Ramos (cell line): ENCODE results near the gene LTV1.
"Not testable (repeated sequence)": the region's sequence is repeated elsewhere in the genome, so short reads cannot be mapped to it uniquely, and the experiment has no call there.

Experiments used
- in situ Hi-C: fragments of 300-500 bp; cut with MboI; formaldehyde crosslinking; loops from one replicate; pipeline ENCODE4 v1.14.3; 2022; ENCODE audit warnings: low sequenced_read_pairs; ENCODE audit not compliant: unreplicated experiment

Gene LTV1

DNA sequence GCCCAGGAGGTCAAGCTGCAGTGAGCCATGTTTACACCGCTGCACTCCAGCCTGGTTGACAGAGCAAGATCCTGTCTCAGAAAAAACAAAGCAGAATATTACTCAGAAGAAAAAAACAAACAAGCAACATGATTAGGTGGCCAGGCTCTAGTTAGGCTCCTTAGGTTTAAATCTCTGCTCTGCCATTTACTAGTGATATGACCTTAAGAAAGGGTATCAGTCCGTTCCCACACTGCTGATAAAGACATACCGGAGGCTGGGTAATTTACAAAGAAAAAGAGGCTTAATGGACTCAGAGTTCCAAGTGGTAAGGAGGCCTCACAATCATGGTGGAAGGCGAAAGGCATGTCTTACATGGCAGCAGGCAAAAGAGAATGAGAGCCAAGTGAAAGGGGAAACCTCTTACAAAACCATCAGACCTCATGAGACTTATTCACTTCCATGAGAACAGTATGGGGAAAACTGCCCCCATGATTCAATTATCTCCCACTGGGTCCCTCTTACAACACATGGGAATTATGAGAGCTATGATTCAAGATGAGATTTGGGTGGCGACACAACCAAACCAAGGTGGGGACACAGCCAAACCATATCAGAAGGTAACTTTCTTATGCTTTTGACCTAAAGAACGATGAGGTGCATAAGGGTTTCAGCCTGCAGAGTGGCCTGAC is 2.4 kb upstream of the LTV1 start:
- in situ Hi-C loops, result no loop called here

GRCh38 chr6:143842461-143842901 is 657 bp upstream of the LTV1 start:
- in situ Hi-C loops, result no loop called here

DNA sequence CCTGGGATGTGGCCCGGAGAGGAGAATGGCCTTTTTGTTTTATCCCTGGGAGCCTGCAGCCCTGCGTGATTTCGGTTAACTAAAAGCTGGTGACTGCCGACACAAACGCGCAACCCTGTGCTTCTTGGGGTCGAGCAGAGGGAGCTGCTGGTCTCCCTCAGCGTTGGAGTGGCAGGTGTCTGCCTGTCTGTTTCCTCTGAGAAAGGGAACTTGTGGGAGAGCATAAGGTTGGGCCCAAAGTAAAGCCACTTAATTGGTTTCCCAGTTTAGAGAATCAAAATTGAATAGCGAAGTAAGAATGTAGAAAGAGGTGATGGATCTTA is 500 bp downstream of the LTV1 start:
- in situ Hi-C loops, result no loop called here

DNA sequence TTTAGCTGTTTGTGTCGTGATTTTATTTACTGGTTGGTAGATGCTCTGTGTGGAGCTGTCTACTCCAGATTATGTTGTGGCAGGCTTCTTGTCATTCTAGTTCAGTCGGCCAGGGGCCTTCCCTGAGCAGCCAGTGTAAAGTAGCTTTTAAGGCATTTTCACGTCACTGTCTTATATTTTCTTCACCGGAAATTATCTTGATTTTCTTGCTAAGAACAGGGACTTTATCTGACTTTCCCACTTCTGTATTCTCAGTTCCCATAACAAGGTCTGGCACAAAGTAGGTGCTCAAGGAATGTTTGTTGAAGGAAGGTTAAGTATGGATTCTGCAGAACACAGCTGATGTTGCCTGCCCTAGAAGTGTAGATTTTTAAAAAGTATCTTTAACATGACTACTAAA is 868 bp downstream of the LTV1 start:
- in situ Hi-C loops, result no loop called here

- in situ Hi-C loops, result no loop called here
These were observed 1.9 kb downstream of the LTV1 start for GRCh38 chr6:143845033-143845432.

DNA sequence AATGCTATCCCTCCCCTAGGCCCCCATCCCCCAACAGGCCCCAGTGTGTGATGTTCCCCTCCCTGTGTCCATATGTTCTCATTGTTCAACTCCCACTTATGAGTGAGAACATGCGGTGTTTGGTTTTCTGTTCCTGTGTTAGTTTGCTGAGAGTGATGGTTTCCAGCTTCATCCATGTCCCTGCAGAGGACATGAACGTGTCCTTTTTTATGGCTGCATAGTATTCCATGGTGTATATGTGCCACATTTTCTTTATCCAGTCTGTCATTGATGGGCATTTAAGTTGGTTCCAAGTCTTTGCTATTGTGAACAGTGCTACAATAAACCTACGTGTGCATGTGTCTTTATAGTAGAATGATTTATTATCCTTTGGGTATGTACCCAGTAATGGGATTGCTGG is 8.6 kb downstream of the LTV1 start:
- in situ Hi-C loops, result not testable (repeated sequence)

DNA sequence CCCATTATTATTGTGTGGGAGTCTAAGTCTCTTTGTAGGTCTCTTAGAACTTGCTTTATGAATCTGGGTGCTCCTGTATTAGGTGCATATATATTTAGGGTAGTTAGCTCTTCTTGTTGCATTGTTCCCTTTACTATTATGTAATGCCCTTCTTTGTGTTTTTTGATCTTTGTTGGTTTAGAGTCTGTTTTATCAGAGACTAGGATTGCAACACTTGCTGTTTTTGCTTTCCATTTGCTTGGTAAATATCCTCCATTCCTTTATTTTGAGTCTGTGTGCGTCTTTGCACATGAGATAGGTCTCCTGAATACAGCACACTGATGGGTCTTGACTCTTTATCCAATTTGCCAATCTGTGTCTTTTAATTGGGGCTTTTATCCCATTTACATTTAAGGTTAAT is 11.9 kb downstream of the LTV1 start:
- in situ Hi-C loops, result not testable (repeated sequence)

DNA sequence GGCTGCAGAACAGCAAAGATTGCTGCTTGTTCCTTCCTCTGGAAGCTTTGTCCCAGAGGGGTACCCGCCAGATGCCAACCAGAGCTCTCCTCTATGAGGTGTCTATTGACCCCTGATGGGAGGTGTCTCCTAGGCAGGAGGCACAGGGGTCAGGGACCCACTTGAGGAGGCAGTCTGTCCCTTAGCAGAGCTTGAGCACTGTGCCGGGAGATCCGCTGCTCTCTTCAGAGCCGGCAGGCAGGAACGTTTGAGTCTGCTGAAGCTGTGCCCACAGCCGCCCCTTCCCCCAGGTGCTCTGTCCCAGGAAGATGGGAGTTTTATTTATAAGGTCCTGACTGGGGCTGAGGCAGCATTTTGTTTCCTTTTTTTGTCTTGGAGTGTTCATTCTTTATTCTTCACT is 13.6 kb downstream of the LTV1 start:
- in situ Hi-C loops, result not testable (repeated sequence)

GRCh38 chr6:143857651-143858050 is 14.5 kb downstream of the LTV1 start:
- in situ Hi-C loops, result no loop called here

DNA sequence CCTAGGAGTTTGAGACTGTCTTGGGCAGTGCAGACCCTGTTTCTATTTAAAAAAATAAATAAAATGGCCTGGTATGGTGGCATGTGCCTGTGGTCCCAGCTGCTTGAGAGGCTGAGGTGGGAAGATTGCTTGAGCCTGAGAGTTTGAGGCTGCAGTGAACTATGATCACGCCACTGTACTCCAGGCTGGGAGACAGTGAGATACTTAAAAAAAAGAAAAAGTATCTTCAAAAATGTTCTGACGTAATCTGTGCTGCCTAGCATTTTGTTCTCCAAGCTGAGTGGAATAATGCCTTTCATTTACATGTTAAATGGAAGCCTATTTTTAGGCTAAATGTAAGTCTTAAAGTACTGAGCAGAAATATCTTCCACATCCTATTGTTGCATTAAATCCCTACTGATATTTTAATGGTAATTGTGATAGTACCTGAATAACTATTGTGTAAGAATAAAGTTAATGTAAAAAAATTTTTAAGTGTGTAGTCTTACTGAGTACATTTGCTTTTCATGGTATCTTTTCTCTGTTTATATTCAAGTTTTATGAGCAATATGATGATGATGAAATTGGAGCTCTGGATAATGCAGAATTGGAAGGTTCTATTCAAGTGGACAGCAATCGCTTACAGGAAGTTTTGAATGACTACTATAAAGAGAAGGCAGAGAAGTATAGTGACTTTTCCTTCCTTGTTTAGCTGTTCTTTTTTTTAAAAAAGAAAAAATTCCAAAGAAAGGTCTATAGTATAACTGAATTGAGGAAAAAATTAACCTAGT is 16.9 kb downstream of the LTV1 start:
- in situ Hi-C loops, result no loop called here

- in situ Hi-C loops, result no loop called here
These were observed 20.6 kb downstream of the LTV1 start for GRCh38 chr6:143863771-143864170.

- in situ Hi-C loops, result no loop called here
These were observed 21.1 kb downstream of the LTV1 start, which contains the start of gene ZC2HC1B for GRCh38 chr6:143864234-143864633. Gene ZC2HC1B (plus strand): TSS chr6:143864474. CDS start chr6:143864540, 66 bp downstream.

GRCh38 chr6:143867236-143867635 is 24.1 kb downstream of the LTV1 start:
- in situ Hi-C loops, result no loop called here

DNA sequence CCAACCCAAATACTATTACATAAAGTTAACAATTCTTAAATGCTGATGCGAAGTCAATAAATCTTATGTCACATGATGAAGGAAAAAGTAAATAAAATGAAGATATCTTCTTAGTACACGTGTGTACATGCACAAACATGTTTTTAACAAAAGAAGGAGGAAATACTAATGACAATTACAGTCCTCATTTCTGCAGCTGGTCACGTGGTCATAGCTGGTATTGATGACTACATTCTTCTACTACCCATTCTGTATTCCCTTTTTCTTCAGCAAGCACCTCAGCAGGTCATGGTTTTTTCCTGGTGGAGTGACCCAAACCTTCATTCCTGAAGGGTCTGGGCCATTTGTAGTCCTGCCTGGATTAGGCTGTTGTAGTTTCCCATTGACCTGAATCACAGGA is 25.7 kb downstream of the LTV1 start:
- in situ Hi-C loops, result not testable (repeated sequence)

DNA sequence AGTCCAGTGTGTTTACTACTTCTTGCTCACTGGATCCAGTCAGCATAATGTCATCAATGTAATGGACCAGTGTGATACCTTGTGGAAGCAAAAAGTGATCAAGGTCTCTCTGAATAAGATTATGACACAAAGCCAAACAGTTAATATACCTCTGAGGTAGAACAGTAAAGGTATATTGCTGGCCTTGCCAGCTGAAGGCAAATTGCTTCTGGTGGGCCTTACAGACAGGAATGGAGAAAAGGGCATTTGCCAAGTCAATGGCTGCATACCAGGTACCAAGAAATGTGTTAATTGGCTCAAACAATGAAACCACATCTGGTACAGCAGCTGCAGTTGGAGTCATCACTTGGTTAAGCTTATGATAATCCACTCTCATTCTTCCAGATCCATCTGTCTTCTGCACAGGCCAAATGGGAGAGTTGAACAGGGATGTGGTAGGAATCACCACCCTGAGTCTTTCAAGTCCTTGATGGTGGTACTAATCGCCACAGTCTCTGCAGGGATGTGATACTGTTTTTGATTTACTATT is 28.1 kb downstream of the LTV1 start:
- in situ Hi-C loops, result not testable (repeated sequence)

DNA sequence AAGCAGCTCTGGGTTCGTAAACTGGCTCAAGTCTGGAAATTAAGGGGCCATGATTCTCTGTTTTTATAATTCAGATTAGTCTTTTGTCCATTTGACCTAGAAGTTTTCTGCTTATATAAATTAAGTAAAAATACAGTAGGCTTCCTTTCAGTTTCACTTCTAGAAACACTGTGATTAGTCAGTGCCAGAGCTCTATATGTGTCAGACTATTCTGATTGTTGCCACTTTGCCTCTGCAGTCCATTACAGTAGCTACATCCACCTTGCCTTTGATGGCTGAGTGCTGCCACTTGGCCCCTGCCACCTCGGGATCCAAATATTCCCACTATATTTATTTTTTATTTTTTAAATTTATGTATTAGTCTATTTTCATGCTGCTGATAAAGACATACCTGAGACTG is 29.1 kb downstream of the LTV1 start:
- in situ Hi-C loops, result no loop called here

- in situ Hi-C loops, result not testable (repeated sequence)
These were observed 30.5 kb downstream of the LTV1 start for GRCh38 chr6:143873600-143873999.

- in situ Hi-C loops, result not testable (repeated sequence)
These were observed 31.4 kb downstream of the LTV1 start for GRCh38 chr6:143874503-143874902.

DNA sequence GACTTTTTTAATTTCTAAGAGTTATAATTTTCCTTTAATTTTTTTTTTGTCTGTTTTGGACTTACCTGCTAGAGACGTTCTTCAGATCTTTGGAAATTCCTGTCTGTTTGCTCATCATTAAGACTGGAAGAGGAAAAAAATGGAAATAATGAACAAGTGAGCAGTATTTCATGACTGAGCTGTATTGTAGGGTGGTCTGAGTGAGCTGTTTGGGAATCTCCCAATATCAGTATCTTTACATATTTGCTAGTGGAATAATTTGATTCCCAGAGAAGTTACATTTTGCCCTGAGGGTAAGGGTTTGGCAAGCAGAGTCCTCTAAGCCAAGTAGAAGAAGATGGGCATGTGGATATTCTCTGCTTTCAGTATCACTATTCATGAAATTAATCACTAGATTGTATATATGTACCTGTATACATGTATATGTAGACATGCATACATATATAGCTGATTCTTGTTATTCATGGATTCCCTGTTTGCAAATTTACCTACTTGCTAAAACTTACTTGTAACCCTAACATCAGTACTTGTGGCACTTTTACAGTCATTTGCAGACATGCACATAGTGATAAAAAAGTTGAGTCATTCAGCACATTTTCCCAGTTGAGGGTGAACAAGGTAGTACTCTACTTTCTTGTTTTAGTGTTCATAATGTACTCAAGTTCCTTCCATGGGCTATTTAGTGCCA is 34.6 kb downstream of the LTV1 start:
- in situ Hi-C loops, result no loop called here

GRCh38 chr6:143878272-143878760 is 35.2 kb downstream of the LTV1 start:
- in situ Hi-C loops, result no loop called here

DNA sequence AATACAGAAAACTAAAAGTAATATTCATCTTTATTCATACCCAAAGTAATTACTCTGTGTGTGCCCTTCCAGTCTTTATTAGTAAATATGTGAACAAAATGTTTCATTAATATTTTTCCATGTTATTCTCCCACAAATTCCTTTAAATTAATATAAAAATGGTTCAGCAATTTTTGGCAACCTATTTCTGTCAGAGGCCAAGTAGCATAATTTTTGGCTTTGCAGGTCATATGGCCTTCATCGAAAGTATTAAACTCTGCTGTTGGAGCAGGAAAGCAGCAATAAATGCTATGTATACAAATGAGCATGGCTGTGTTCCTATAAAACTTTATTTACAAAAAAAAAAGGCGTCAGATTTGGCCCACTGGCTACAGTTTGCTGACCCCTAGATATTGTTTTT is 37.3 kb downstream of the LTV1 start:
- in situ Hi-C loops, result no loop called here
